ENCODE measurements around the gene PAFAH1B1. TPM values are rescaled to one million over a fixed set of nuclear protein-coding genes. Genes with fewer than 3 reads are reported as not detected.

Gene PAFAH1B1
- 74.0 and 90.0 TPM in 2 replicates for total RNA-seq

DNA sequence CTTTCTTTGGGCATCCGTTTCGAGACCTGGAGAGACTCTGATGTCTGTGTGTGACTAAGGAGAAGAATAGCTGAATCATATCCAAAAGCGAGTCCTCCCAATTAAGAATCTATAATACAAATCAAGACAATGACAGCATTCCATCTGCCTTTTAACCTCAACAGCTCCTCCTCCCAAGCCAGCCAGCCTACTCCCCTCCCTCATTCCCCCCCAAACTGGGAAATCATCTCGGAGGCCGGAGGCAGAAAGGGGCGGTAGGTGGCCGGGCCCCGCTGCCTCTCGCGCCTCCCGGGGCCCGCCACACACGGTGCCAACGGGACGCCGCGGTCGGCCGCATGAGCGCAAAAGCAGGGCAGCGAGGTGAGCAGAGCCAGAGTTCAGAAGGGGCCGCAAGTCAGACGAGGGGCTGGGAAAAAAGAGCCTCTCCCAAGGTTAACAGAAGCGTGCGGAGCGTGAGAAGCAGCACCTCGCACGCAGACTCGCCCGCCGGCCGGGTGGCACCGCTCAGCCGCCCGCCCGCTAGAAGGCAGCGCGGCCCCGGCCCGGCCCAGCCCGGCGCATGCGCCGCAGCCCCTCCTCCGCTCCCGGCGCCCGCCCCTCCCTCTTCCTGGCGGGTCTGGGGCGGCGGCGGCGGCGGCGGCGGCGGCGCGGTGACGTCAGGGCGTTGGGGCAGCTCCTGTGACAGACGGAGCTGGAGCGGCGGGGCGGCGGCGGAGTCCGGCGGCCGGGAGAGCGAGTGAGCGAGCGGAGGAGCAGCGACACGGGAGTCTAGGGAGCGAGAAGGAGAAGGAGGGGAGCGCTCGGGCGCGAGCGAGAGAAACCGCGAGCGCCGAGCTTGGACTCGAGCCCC, at the start of gene PAFAH1B1:
TSS of gene PAFAH1B1 (plus strand) at position 684 of the 850 bp plus-strand sequence. CDS start 44,635 bp downstream, outside the sequence.

DNA sequence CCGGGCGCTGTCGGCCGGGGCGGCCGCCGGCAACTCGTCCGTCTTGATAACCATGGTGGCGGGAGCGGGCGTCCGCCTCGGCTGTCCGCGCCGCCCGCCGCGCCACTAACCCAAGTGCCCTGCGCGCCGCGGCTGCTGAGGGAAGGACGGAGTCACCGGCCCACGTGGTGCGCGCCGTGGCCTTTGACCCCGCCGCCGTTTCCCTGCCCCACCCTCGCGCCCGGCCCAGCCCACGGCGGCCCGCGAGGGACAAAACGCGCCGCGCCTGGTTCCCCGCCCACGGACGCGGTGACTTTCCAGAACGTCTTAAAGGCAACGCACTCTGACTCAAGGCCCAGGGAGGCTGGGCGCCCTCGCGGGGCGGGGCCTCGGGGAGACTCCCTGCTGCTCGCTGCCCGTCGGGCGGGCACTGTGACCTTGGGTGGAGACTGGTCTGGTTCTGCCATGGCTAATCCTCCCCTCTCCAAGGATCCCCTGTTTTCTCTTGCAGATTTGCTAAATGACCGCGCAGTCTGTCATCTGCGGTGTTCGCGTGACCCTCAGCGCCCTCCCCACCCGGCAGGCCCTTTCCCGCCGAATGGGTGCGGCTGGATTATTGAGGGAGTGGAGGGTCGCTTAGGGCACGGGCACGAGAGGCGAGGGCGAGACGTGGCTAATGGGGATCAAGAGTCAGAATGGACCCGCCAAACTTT, 118.3 kb downstream of the PAFAH1B1 start, which contains the start of gene CLUH:
TSS of gene CLUH (minus strand) at position 157 of the 692 bp plus-strand sequence. CDS start at position 54, 103 bp downstream.

Other genes with a start within 250 kb of the PAFAH1B1 start
- gene MNT, start 192.6 kb upstream of the PAFAH1B1 start, total RNA-seq: 5.0 and 6.9 TPM in 2 replicates
- gene METTL16, start 81.8 kb upstream of the PAFAH1B1 start, total RNA-seq: 8.0 and 9.7 TPM in 2 replicates
- 21.3 and 30.4 TPM in 2 replicates for gene CLUH, start 118.1 kb downstream of the PAFAH1B1 start, total RNA-seq
- not detected in 2 replicates for gene CCDC92B, start 156.0 kb downstream of the PAFAH1B1 start, total RNA-seq
- gene RAP1GAP2, start 202.8 kb downstream of the PAFAH1B1 start, total RNA-seq: 0.18 and 0.28 TPM in 2 replicates

Measured in smooth muscle cell of bladder (primary cell).